GM15510 (cell line): ENCODE data around the gene ANKRD13A.
A peak's percentile ranks its signal among the peaks of the same experiment; 100 is the strongest.

Experiments used
- POLR2A ChIP-seq: IDR thresholded peaks from 3 replicates; pipeline ENCODE4 v1.6.1; 2011; ENCODE audit warnings: borderline replicate concordance; ENCODE audit not compliant: insufficient read length; ENCODE audit errors: extremely low read depth

Gene ANKRD13A

GRCh38 chr12:109998904-109999648, at the start of gene ANKRD13A:
ANKRD13A (plus strand) TSS chr12:109999430; CDS start chr12:109999689, 259 bp downstream.
- peak; percentile 98 for TF ChIP-seq POLR2A

- no peak for TF ChIP-seq POLR2A
Measured at GRCh38 chr12:109950625-109951024, 48.6 kb upstream of the ANKRD13A start.

GRCh38 chr12:109951136-109951535, 48.1 kb upstream of the ANKRD13A start:
- TF ChIP-seq POLR2A = no peak

- no peak for TF ChIP-seq POLR2A
Measured at GRCh38 chr12:109951751-109952150, 47.5 kb upstream of the ANKRD13A start.

- TF ChIP-seq POLR2A = no peak
Measured at GRCh38 chr12:109952160-109952858, 46.9 kb upstream of the ANKRD13A start.

- no peak for TF ChIP-seq POLR2A
Measured at GRCh38 chr12:109952873-109953272, 46.4 kb upstream of the ANKRD13A start.

GRCh38 chr12:109953656-109954055, 45.6 kb upstream of the ANKRD13A start:
- no peak for TF ChIP-seq POLR2A

GRCh38 chr12:109958374-109958773, 40.9 kb upstream of the ANKRD13A start:
- TF ChIP-seq POLR2A = no peak

GRCh38 chr12:109959411-109960093, 39.7 kb upstream of the ANKRD13A start:
- TF ChIP-seq POLR2A = no peak

GRCh38 chr12:109961201-109961600, 38.0 kb upstream of the ANKRD13A start:
- no peak for TF ChIP-seq POLR2A

GRCh38 chr12:109961612-109962011, 37.6 kb upstream of the ANKRD13A start:
- TF ChIP-seq POLR2A = no peak

GRCh38 chr12:109962398-109962797, 36.8 kb upstream of the ANKRD13A start:
- TF ChIP-seq POLR2A = no peak

- no peak for TF ChIP-seq POLR2A
Measured at GRCh38 chr12:109963330-109963729, 35.9 kb upstream of the ANKRD13A start.

- TF ChIP-seq POLR2A = no peak
Measured at GRCh38 chr12:109963743-109964429, 35.3 kb upstream of the ANKRD13A start.

GRCh38 chr12:109966546-109966945, 32.7 kb upstream of the ANKRD13A start:
- TF ChIP-seq POLR2A = no peak

GRCh38 chr12:109967383-109968031, 31.7 kb upstream of the ANKRD13A start:
- no peak for TF ChIP-seq POLR2A
